Diencephalon (tissue), 1 donor: ENCODE results near the gene IZUMO1. TPM values are rescaled to one million over a fixed set of nuclear protein-coding genes. Genes with fewer than 3 reads are reported as not detected.

Experiments
- small RNA-seq: library from RNA; depleted of rRNA; stranded (forward); fragments of <200 nt; gene quantifications from one replicate; pipeline ENCODE3, GENCODE V24; 2014
- total RNA-seq: library from RNA; depleted of rRNA; stranded (reverse); fragments of >200 nt; gene quantifications from one replicate; pipeline ENCODE4 v1.2.3, GENCODE V29; 2014

Gene IZUMO1
- total RNA-seq: not detected

GRCh38 chr19:48746738-48747575 lies at the start of gene IZUMO1:
Gene IZUMO1, minus strand, starts transcription at chr19:48746909. Its CDS starts 1,050 bp downstream, at chr19:48745859.

GRCh38 chr19:48755084-48755641 lies 8.5 kb upstream of the IZUMO1 start, which contains the start of gene FGF21:
Gene FGF21, plus strand, starts transcription at chr19:48755524. Its CDS starts 713 bp downstream, at chr19:48756237.

GRCh38 chr19:48752496-48753365 lies 6.0 kb upstream of the IZUMO1 start, which contains the start of gene FUT1:
Gene FUT1, minus strand, starts transcription at chr19:48752641. Its CDS starts 1,360 bp downstream, at chr19:48751281.

DNA sequence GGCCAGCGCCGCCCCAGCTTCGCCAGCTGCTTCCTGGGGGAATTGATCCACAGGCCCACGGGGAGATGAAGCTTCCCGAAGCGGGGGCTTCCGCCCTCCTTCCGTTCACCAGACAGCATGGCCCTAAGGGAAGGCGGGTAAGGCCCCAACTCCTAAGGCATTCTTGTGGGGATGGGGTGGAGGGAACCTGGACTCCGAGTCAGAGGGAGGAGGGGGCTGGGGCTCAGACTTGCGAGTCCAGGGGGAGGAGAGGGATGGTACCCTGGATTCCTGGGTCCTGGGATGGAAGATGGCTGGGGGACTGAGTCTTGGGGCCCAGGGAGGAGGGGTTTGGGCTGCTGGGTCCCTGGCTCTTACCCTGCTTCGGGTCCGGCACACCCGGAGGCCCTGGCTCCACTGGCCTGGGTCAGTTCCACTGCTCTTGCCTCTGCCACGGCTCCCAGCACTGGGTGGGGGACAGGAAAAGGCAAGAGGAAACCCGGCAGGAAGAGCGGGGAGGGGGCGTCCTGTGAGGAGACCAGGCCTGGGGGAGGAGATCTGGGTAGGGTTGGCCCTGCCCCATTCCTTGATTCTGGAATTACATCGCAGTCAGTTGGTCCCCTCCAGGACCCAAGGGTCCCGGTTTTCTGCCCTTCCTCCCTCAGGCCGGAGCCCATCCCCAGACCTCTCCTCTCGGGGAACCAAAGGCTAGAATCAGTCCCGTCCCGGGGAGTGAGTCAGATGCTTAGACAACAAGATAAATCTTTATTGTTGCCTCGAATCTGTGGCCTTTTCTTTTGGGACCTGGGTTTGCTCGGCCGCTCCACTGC lies 6.3 kb downstream of the IZUMO1 start, which contains the start of gene RASIP1:
TSS of gene RASIP1 (minus strand) at position 447 of the 809 bp plus-strand sequence. CDS start at position 119, 328 bp downstream.

GRCh38 chr19:48719263-48720171 lies 27.2 kb downstream of the IZUMO1 start, which contains the start of gene MAMSTR:
Gene MAMSTR, minus strand, starts transcription at chr19:48719725. Its CDS starts 694 bp downstream, at chr19:48719031.

GRCh38 chr19:48695743-48696352 lies 50.9 kb downstream of the IZUMO1 start, which contains the start of gene FUT2:
Gene FUT2, plus strand, starts transcription at chr19:48695971. Its CDS starts 6,986 bp downstream, at chr19:48702957.

Small RNA genes lying within 50 kb of the gene (small RNA-seq; reads per million reads assigned to genes)
- gene RNU6-317P: not detected

Other genes starting within 250 kb of the IZUMO1 start
- gene LMTK3, start 235.1 kb downstream of the IZUMO1 start, total RNA-seq: 16.4 TPM
- gene SULT2B1, start 194.7 kb downstream of the IZUMO1 start, total RNA-seq: not detected
- not detected for gene SPACA4, start 140.2 kb downstream of the IZUMO1 start, total RNA-seq
- gene FAM83E, start 131.8 kb downstream of the IZUMO1 start, total RNA-seq: not detected
- gene RPL18, start 127.7 kb downstream of the IZUMO1 start, total RNA-seq: 1,122 TPM
- gene SPHK2, start 127.4 kb downstream of the IZUMO1 start, total RNA-seq: 12.5 TPM
- gene DBP, start 109.5 kb downstream of the IZUMO1 start, total RNA-seq: 7.6 TPM
- 21.9 TPM for gene CA11, start 100.7 kb downstream of the IZUMO1 start, total RNA-seq
- not detected for gene NTN5, start 73.9 kb downstream of the IZUMO1 start, total RNA-seq
- gene FUT2, start 50.9 kb downstream of the IZUMO1 start, total RNA-seq: 0.46 TPM
- 1.6 TPM for gene MAMSTR, start 27.2 kb downstream of the IZUMO1 start, total RNA-seq
- gene RASIP1, start 6.3 kb downstream of the IZUMO1 start, total RNA-seq: 4.8 TPM
- 10.8 TPM for gene FUT1, start 5.7 kb upstream of the IZUMO1 start, total RNA-seq
- not detected for gene FGF21, start 8.6 kb upstream of the IZUMO1 start, total RNA-seq
- gene BCAT2, start 64.1 kb upstream of the IZUMO1 start, total RNA-seq: 17.1 TPM
- 5.3 TPM for gene HSD17B14, start 89.6 kb upstream of the IZUMO1 start, total RNA-seq
- 2.3 TPM for gene PLEKHA4, start 121.7 kb upstream of the IZUMO1 start, total RNA-seq
- gene PPP1R15A, start 125.5 kb upstream of the IZUMO1 start, total RNA-seq: 21.5 TPM
- 0.46 TPM for gene TULP2, start 151.8 kb upstream of the IZUMO1 start, total RNA-seq
- 69.9 TPM for gene NUCB1, start 153.4 kb upstream of the IZUMO1 start, total RNA-seq
- 2.3 TPM for gene DHDH, start 186.8 kb upstream of the IZUMO1 start, total RNA-seq
- 15.7 TPM for gene BAX, start 208.0 kb upstream of the IZUMO1 start, total RNA-seq
- 812 TPM for gene FTL, start 218.4 kb upstream of the IZUMO1 start, total RNA-seq
- 18.9 TPM for gene GYS1, start 246.4 kb upstream of the IZUMO1 start, total RNA-seq
- gene RUVBL2, start 247.0 kb upstream of the IZUMO1 start, total RNA-seq: 113 TPM